HCEC 1CT (cell line): ENCODE measurements around the gene CIRBP.

Experiments
- DNase-seq: peaks from one replicate; pipeline ENCODE4 v3.0.0-alpha.2; 2017

CIRBP gene

GRCh38 chr19:1282588-1283206, 13.6 kb downstream of the CIRBP start:
- DNase-seq = no peak

- no peak for DNase-seq
Measured at GRCh38 chr19:1283207-1283916, 14.2 kb downstream of the CIRBP start.

GRCh38 chr19:1283917-1284292, 14.8 kb downstream of the CIRBP start:
- DNase-seq = no peak

DNA sequence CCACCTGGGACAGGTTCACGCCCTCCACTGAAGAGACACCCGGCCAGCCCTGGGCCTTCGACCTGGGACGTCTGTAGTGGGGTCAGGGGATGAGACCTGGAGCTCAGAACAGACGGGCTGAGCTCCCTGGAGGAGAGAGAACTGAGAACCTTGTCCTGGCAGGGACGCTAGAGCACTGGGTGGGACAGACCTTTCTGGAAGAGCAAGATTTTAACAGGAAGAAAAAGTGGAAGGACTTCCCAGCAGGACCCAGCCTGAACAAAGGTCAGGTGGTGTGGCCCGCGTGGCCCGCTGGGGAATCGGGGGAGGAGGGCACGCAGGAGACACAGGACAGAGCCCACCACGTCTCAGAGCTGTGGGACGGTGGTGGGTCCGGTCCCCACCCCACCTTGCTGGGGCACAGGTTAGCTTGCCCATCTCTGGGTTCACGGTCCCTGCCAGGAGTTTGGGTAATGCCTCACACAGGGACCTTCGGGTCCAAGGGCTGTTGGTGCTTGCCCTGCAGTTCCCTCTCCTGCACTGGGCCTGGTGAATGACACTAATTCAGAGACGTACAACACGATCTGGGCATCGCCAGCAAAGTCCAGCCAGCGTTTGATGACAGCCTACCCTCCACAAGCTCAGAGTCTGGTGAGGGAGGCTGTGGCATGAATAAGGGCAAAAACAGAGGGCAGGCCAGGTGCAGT, 15.3 kb downstream of the CIRBP start:
- DNase-seq = no peak

DNA sequence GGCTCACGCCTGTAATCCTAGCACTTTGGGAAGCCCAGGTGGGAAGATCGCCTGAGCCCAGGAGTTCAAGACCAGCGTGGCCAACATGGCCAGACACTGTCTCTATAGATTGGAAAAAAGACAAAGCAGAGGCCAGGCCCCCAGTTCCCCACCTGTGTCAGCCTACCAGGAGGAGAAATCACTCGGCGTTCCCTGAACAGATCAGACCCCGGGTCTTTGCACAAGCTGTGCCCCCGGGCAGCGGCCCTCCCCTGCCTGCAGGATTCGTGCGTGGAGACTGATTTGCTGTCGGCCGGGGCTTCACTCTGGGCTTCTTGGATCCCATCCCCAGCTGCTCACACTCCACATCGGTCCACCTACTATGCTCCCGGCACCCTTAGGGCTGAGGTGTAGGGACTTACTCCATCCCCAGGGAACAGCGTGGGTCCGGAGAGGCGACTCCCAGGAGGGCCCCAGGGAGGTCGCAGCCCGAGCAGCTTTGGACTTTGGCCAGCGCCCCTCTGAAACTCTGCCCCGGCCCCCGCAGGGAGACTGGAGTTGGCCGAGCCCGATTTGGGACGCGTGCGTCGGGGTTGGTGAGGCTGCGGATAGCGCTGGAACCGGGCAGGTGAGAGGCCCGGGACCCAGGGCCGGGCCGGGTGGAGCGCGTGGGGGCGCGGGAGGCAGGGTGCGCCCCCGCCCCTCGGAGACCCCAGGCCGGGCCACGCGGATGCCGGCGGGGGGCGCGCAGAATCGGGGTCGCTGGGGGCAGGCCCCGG, 16.0 kb downstream of the CIRBP start:
- no peak for DNase-seq

DNA sequence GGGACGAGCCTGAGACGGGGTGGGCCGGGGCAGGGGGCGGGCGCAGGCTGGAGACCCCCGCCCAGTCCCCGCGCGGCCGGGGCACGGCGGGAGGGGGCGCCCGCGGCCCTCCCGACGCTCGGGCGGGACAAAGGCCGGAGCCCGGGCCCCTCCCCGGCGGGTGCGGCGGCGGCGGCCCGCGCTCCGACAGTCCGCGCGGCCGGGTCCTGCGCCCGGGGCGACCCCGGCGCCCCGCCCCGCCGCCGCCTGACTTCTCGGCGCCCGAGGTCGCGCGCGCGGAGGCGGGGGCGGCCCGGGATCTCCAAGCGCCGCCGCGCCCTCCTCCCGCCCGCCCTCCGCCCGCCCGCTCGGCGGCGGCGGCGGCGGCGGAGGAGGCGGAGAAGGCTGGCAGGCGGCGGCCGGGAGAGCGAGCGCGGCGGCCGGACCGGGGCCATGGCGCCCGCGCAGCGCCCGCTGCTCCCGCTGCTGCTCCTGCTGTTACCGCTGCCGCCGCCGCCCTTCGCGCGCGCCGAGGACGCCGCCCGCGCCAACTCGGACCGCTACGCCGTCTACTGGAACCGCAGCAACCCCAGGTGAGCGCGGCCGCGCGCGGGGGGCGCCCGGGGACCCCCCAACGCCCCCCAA, 16.7 kb downstream of the CIRBP start, which contains the start of gene EFNA2:
Gene EFNA2, plus strand, starts transcription at position 137 of the 624 bp plus-strand sequence. Its CDS starts 296 bp downstream, at position 433.
- no peak for DNase-seq

- no peak for DNase-seq
Measured at GRCh38 chr19:1286487-1287353, 17.6 kb downstream of the CIRBP start.

DNA sequence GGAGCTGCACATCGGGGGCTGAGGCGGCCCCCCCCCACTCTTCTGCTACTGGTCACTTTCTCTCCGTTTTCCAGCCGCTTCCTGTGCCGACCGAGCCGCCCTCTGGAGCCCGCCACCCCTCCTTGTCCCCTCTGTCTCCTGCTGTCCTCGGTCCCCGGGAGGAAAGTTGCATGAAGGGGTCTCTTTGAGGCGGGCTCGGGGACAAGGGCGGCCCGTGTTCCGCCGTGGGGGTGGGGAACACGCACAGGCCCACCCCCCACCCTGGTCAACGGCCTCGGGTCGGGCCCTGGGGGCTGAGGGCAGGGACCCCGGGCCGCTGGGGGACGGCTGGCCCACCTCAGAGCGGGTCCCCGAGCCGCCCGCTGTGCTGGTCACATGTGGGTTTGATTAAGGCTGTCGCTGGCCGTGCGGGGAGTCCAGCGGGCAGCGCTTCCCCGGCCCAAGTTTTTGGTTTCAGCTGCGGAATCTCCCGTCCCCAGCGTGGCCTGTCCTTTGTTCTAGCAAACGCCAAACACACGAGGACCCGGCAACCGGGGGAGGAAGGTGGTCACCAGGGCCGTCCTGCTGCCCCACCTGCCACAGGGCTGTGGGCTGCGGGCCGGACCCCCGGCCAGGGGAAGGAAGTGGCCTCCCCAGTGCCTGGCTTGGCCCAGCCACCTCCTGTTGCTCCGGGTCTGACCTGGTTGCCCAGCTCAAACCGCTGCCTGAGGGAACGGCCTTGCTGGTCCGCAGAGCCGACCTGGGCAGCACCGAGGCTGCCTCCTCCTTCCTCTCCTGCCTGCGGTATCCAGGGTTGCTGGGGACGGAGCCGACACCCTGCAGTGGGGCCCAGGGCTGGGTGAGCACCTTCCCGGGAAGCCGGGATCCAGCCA, 18.5 kb downstream of the CIRBP start:
- no peak for DNase-seq

DNA sequence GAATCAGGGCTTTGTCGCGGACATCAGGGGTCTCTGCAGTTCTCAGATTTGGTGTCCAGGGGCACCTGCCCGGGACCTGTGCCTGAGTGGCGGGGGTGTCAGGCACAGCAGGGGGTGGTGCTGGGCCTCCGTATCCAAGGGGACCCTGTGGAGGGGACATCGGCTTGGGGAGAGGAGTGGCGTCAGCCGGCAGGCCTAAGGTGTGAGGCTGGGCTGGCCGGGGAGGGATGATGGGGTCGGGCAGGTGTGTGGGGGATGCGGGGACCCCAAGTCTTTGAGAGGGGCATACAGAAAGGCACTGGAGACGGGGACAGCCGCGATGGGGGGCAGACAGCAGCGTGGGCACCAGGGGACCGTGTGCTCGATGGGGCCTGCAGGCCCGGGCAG, 19.1 kb downstream of the CIRBP start:
- DNase-seq = no peak

- DNase-seq = no peak
Measured at GRCh38 chr19:1288833-1289685, 19.9 kb downstream of the CIRBP start.

GRCh38 chr19:1289686-1290025, 20.5 kb downstream of the CIRBP start:
- DNase-seq = no peak

- no peak for DNase-seq
Measured at GRCh38 chr19:1290196-1290702, 21.1 kb downstream of the CIRBP start.

GRCh38 chr19:1290703-1291651, 21.8 kb downstream of the CIRBP start:
- DNase-seq = no peak

DNA sequence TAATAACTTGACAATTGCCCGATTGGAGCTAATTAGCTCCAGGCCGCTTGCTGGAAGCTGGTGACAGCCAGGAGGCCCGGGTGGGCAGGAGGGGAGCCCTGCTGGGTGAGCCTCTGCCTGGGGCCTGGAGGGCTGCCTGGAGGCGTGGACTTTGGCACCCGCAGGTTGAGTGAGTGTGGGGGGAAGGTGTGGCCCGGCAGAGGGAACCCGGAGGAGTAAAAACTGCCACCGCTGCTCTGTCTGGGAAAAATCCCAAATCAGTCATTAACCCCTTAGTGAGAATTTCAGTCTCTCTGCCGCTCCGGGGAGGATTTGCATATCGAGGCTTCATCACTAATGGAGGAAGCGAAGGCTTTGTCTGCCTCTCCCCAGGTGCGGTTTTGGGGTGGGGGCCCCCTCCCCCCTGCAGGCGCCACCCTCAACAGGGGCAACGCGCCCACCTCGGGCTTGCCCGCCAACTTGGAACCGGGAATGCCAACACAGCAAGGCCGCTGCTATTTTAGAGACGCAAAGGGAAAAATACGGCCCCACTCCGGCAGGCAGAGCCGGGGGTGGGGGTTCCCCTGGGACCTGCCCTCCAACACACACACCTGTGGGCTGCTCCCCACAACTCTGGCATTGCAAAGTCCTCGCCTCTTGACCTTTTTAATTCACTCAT, 22.8 kb downstream of the CIRBP start:
- no peak for DNase-seq

DNA sequence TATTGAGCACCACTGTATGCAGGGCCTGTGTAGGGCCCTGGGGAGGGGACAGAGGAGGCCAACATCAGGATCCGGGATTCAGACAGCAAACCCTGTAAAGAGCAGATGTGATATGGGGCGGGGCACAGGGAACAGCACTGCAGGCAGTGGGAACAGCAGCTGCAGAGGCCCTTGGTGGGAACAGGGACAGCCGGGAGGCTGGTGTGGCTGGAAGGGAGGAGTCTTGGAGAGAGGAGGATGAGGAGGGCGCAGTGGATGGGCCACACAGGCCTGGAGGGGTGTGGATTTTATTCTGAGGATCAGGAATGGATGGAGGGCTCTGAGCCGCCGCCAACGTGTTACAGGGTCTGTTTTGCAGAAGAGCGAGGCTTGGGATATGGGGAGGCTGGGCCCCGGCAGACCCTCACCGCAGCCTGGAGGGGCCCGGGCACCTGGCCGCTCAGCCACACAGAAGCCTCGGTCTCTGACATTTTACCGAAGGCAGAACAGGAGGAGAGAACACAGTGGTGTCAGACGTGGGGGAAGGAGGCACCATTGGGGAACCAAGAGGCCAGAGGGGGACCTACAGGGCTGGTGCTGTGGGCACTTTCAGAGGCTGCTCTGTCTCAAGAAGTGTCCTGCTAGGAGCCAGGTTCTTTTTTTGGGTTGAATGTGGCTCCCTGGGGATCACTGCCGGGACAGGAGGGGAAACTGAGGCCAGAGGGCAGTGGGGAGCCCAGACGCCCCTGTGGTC, 23.5 kb downstream of the CIRBP start:
- no peak for DNase-seq

DNA sequence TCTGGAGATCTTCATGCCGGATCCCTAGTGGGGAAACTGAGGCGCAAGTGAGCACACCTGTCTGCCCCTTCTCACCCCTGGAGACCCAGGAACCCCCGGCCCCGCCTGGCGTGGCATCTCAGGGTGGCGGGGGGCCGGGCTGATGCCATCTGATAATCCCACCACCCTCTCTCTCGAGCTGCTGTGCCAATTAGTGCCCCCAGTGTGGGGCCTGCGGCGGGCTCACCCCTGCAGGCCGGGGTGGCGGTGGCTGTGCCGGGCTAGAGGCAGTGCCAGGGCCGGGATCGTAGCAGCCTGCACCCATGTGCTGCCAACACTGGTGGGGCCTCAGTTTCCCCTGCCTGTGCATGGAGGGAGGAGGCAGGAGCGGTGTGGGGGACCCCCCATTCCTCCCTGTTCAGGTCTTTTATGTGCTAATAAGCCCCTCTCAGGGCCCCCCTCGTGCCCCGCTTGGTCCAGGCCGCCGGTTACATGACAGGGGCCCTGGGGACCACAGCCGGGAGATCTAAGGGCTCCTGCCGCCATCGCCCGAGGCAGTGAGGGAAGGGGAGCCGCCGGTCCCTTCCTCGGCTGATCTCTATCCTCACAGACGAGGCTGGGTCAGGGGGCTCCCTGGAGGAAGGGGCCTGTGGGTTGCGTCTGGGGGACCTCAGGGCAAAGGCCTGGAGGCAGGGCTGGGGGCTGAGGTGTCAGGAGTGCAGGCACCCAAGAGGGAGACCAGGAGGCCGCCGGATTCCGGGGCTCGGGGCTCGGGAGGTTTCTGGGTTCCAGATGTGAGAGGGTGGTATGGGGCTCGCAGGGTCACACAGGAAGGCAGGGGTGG, 24.9 kb downstream of the CIRBP start:
- DNase-seq = no peak
